HCT116 (cell line): ENCODE results near the gene SLC35D1. TPM values are rescaled to one million over a fixed set of nuclear protein-coding genes. Genes with fewer than 3 reads are reported as not detected.

ENCODE experiments used
- ATAC-seq: fragments of 200-7000 bp; cut with Tn5 transposase; 2 replicates; pipeline ENCODE4 v1.9.1; 2020; ENCODE audit warnings: mild to moderate bottlenecking, moderate library complexity
- BruUV-seq: library from RNA; stranded (reverse); fragments of 400-500 nt; replicated peaks from 2 replicates; lab custom pipeline; 2021; lab: Mats Ljungman, UMichigan
- CTCF ChIA-PET: fragments of 300-600 bp; sonication (Branson Sonifier 250); formaldehyde crosslinking; loops from one replicate; lab custom pipeline; 2021; ENCODE audit warnings: antibody characterized with exemption; lab: Charles Lee
- POLR2A ChIA-PET: fragments of 300-600, 350-600 bp; sonication (Branson Sonifier 250); formaldehyde crosslinking; loops from one replicate; lab custom pipeline; 2021; ENCODE audit warnings: antibody characterized with exemption; lab: Charles Lee
- RAD21 ChIA-PET, 2 experiments: fragments of 300-600 bp; sonication (Branson Sonifier 250); formaldehyde crosslinking; loops; one replicate each; lab custom pipeline; 2023; ENCODE audit warnings: low total read pairs in 2 of 2; ENCODE audit not compliant: uncharacterized antibody in 2 of 2, unreplicated experiment in 2 of 2, low non-redundant PET in 1 of 2; lab: Charles Lee
- DNase-seq: peaks from one replicate; pipeline ENCODE4 v3.0.0-alpha.2; 2010; ENCODE audit warnings: low read depth, low spot score
- H2AFZ ChIP-seq: fragments of 200-600 bp; shearing (Covaris generic), sonication (generic); 2 replicates; pipeline ENCODE4 v1.6.1; 2017; ENCODE audit warnings: low read depth, mixed run types, mixed read lengths, antibody characterized with exemption, low read length; ENCODE audit not compliant: poor library complexity, severe bottlenecking
- H3K27ac ChIP-seq: 2 replicates; pipeline ENCODE4 v1.5.1; 2012; ENCODE audit warnings: low read depth, low read length
- H3K27me3 ChIP-seq: fragments of 200-600 bp; sonication (generic); 2 replicates; pipeline ENCODE4 v1.6.1; 2016; ENCODE audit warnings: mixed run types, low read length, mixed read lengths; ENCODE audit not compliant: insufficient read depth
- H3K36me3 ChIP-seq, 2 experiments: fragments of 200-500 bp in 1 of 2; fragments of 200-600 bp in 1 of 2; sonication (Bioruptor generic) in 1 of 2; sonication (generic) in 1 of 2; 2 replicates each; pipeline versions ENCODE4 v1.5.1 to v1.6.1; 2014 to 2016; ENCODE audit warnings: low read length in 2 of 2, inconsistent platforms in 1 of 2, mixed read lengths in 1 of 2, mixed run types in 1 of 2; ENCODE audit not compliant: insufficient read depth in 2 of 2, control insufficient read depth in 1 of 2
- H3K4me1 ChIP-seq, 2 experiments: fragments of 200-600 bp in 1 of 2; sonication (generic) in 1 of 2; 2 replicates each; pipeline versions ENCODE4 v1.5.1 to v1.6.1; 2012 to 2017; ENCODE audit warnings: low read length in 2 of 2, inconsistent platforms in 1 of 2, mild to moderate bottlenecking in 1 of 2, mixed read lengths in 1 of 2, mixed run types in 1 of 2, moderate library complexity in 1 of 2; ENCODE audit not compliant: insufficient read depth in 2 of 2, control insufficient read depth in 1 of 2
- H3K4me2 ChIP-seq: fragments of 200-600 bp; sonication (generic); 2 replicates; pipeline ENCODE4 v1.6.1; 2017; ENCODE audit warnings: mixed run types, low read length, mixed read lengths
- H3K4me3 ChIP-seq, 2 experiments: fragments of 200-600 bp in 1 of 2; sonication (generic) in 1 of 2; replicated peaks in 1 of 2; 2 replicates each; pipeline ENCODE4 v1.5.1; 2011 to 2016; ENCODE audit warnings: low read length in 2 of 2, control low read depth in 1 of 2, low read depth in 1 of 2, mild to moderate bottlenecking in 1 of 2, mixed read lengths in 1 of 2, mixed run types in 1 of 2
- H3K79me2 ChIP-seq: fragments of 200-600 bp; sonication (generic); 2 replicates; pipeline ENCODE4 v1.6.1; 2017; ENCODE audit warnings: mild to moderate bottlenecking, mixed run types, low read length, moderate library complexity, mixed read lengths; ENCODE audit not compliant: insufficient read depth
- H3K9ac ChIP-seq: fragments of 200-600 bp; sonication (generic); 2 replicates; pipeline ENCODE4 v1.6.1; 2016; ENCODE audit warnings: low read length, mixed read lengths
- H3K9me2 ChIP-seq: fragments of 200-600 bp; sonication (generic), shearing (Covaris generic); 2 replicates; pipeline ENCODE4 v1.6.1; 2017; ENCODE audit warnings: mixed run types, mild to moderate bottlenecking, moderate library complexity; ENCODE audit not compliant: insufficient read depth
- H3K9me3 ChIP-seq, 2 experiments: fragments of 200-500 bp in 1 of 2; fragments of 200-600 bp in 1 of 2; sonication (Bioruptor generic) in 1 of 2; sonication (generic) in 1 of 2; 2 replicates each; pipeline ENCODE4 v1.6.1; 2014 to 2017; ENCODE audit warnings: low read length in 2 of 2, mixed read lengths in 2 of 2, inconsistent platforms in 1 of 2, low read depth in 1 of 2, mild to moderate bottlenecking in 1 of 2, mixed run types in 1 of 2, moderate library complexity in 1 of 2; ENCODE audit not compliant: control insufficient read depth in 1 of 2, insufficient read depth in 1 of 2
- H4K20me1 ChIP-seq: fragments of 200-600 bp; sonication (generic), shearing (Covaris generic); 2 replicates; pipeline ENCODE4 v1.6.1; 2017; ENCODE audit warnings: mixed run types, mild to moderate bottlenecking, moderate library complexity; ENCODE audit not compliant: insufficient read depth
- ATF3 ChIP-seq: IDR thresholded peaks from 2 replicates; pipeline ENCODE4 v1.6.1; 2012
- CBX3 ChIP-seq: IDR thresholded peaks from 2 replicates; pipeline ENCODE4 v1.6.1; 2012; ENCODE audit warnings: low read depth
- CEBPB ChIP-seq: IDR thresholded peaks from 2 replicates; pipeline ENCODE4 v1.6.1; 2012; ENCODE audit warnings: low read depth
- ELF1 ChIP-seq: IDR thresholded peaks from 2 replicates; pipeline ENCODE4 v1.6.1; 2012; ENCODE audit warnings: low read depth, borderline replicate concordance
- EZH2 ChIP-seq: fragments of 200-600 bp; sonication (generic); IDR thresholded peaks from 2 replicates; pipeline ENCODE4 v1.6.1; 2017; ENCODE audit warnings: antibody characterized with exemption, mixed run types
- EZH2phosphoT487 ChIP-seq: fragments of 200-600 bp; IDR thresholded peaks from 2 replicates; pipeline ENCODE4 v1.6.1; 2018; ENCODE audit warnings: antibody characterized with exemption, borderline replicate concordance
- JUND ChIP-seq: IDR thresholded peaks from 2 replicates; pipeline ENCODE4 v1.6.1; 2012
- POLR2AphosphoS5 ChIP-seq: IDR thresholded peaks from 2 replicates; pipeline ENCODE4 v1.6.1; 2011; ENCODE audit warnings: mild to moderate bottlenecking, low read depth, low read length, moderate library complexity
- RAD21 ChIP-seq: IDR thresholded peaks from 2 replicates; pipeline ENCODE4 v1.6.1; 2012; ENCODE audit warnings: low read depth, mild to moderate bottlenecking
- SP1 ChIP-seq: IDR thresholded peaks from 2 replicates; pipeline ENCODE4 v1.6.1; 2012; ENCODE audit warnings: low read depth
- TCF7L2 ChIP-seq: IDR thresholded peaks from 2 replicates; pipeline ENCODE4 v1.7.0; 2011; ENCODE audit warnings: borderline replicate concordance, inconsistent platforms; ENCODE audit not compliant: insufficient read depth, insufficient read length; ENCODE audit errors: extremely low read depth
- YY1 ChIP-seq: IDR thresholded peaks from 2 replicates; pipeline ENCODE4 v1.6.1; 2011; ENCODE audit warnings: low read length, low read depth, moderate library complexity, mild to moderate bottlenecking; ENCODE audit not compliant: insufficient replicate concordance; ENCODE audit errors: extremely low read depth
- ZBTB33 ChIP-seq: IDR thresholded peaks from 2 replicates; pipeline ENCODE4 v1.6.1; 2011; ENCODE audit warnings: mild to moderate bottlenecking, low read length, moderate library complexity; ENCODE audit not compliant: insufficient replicate concordance; ENCODE audit errors: extremely low read depth
- ZFX ChIP-seq: fragments of 450-650 bp; IDR thresholded peaks from 2 replicates; pipeline ENCODE4 v1.6.1; 2017
- ZNF274 ChIP-seq: fragments of 200-500 bp; sonication (Bioruptor generic); IDR thresholded peaks from 2 replicates; pipeline ENCODE4 v1.6.1; 2014; ENCODE audit warnings: mild to moderate bottlenecking, low read depth, low read length, inconsistent platforms
- intact Hi-C: fragments of 100-400 bp; cut with micrococcal nuclease; formaldehyde crosslinking; loops from 2 replicates; pipeline ENCODE4 v1.10.0; 2022
- total RNA-seq: library from RNA; stranded (reverse); gene quantifications from one replicate; pipeline ENCODE4 v1.2.1, GENCODE V29; 2021; ENCODE audit not compliant: unreplicated experiment

SLC35D1 gene
- total RNA-seq, 1 experiment from 2014 or later = 6.1 TPM

- H2AFZ ChIP-seq = no peak overlapping the region
- H3K36me3 ChIP-seq = peaks cover 4 to 5% of the 10 kb centered on the region in 2 experiments; a peak in 3 of 4 replicates
- DNase-seq = no peak
- TF ChIP-seq YY1 (no peak), EZH2 (no peak), EZH2phosphoT487 (no peak), TCF7L2 (no peak), ZBTB33 (no peak), ZFX (no peak)
- POLR2A ChIA-PET = no interaction called here
- H3K9ac ChIP-seq = no peak overlapping the region
- H3K4me2 ChIP-seq = peak overlapping the region; percentile 27; the same call in 1 of the 2 replicates
- no peaks in the 10 kb centered on the region for H3K9me2 ChIP-seq
- H3K27ac ChIP-seq = no peak overlapping the region
- H3K4me3 ChIP-seq = no peak overlapping the region
- H4K20me1 ChIP-seq = no peaks in the 10 kb centered on the region
- H3K4me1 ChIP-seq = peaks cover 2 to 16% of the 10 kb centered on the region in 2 experiments; a peak in 3 of 4 replicates
- H3K9me3 ChIP-seq = no peaks in the 10 kb centered on the region
- no TSS peak for BruUV-seq
- ATAC-seq = no peak
- RAD21 ChIA-PET = no interaction called here
- intact Hi-C loops = no loop called here
- CTCF ChIA-PET = no interaction called here
- H3K27me3 ChIP-seq = no peaks in the 10 kb centered on the region
- peaks cover 74% of the 10 kb centered on the region for H3K79me2 ChIP-seq
Measured at GRCh38 chr1:66954208-66954607, 99.7 kb downstream of the SLC35D1 start.

GRCh38 chr1:66951513-66951912 lies 102.4 kb downstream of the SLC35D1 start:
- ATAC-seq (no peak), DNase-seq (no peak)
- no peak overlapping the region for H3K4me2 ChIP-seq
- H3K4me3 ChIP-seq = no peak overlapping the region
- H3K79me2 ChIP-seq = peaks cover 78% of the 10 kb centered on the region
- H2AFZ ChIP-seq = no peak overlapping the region
- H3K27me3 ChIP-seq = no peaks in the 10 kb centered on the region
- H3K4me1 ChIP-seq = peaks cover 2 to 16% of the 10 kb centered on the region in 2 experiments; a peak in 3 of 4 replicates
- no peaks in the 10 kb centered on the region for H3K9me3 ChIP-seq
- intact Hi-C loops = no loop called here
- H3K9me2 ChIP-seq = no peaks in the 10 kb centered on the region
- no peak overlapping the region for H3K27ac ChIP-seq
- H3K36me3 ChIP-seq = peaks cover 8 to 21% of the 10 kb centered on the region in 2 experiments; a peak in 3 of 4 replicates
- CTCF ChIA-PET = no interaction called here
- POLR2A ChIA-PET = no interaction called here
- BruUV-seq = no TSS peak
- RAD21 ChIA-PET = no interaction called here
- no peak overlapping the region for H3K9ac ChIP-seq
- no peaks in the 10 kb centered on the region for H4K20me1 ChIP-seq
- TF ChIP-seq POLR2AphosphoS5 = no peak
- no peak for TF ChIP-seq JUND
- TF ChIP-seq ZBTB33 = no peak
- TF ChIP-seq ATF3 = no peak
- TF ChIP-seq ELF1 = no peak
- no peak for TF ChIP-seq SP1
- no peak for TF ChIP-seq EZH2
- no peak for TF ChIP-seq CEBPB
- no peak for TF ChIP-seq ZNF274
- TF ChIP-seq RAD21 = no peak
- no peak for TF ChIP-seq YY1
- TF ChIP-seq CBX3 = no peak
